ENCODE data around the gene RAD21L1.

The RAD21L1 gene

DNA sequence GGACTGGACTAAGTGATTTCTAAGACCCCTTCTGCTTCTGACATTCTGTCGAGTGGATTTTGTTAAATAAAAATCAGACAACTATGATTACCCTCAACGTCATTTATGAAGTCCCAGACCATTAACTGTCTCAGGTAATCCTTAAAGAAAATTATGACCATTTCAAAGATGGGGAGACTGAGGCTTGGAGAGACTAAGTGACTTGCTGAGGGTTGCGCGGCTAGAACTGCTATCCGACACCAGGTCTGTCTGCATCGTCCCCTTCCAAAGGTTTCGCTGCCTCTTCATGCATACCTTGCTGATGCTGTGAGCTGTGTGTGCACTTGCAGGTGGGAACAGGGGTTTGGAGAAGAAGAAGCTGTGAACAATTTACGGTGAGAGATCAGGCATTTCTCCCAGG, 43.4 kb downstream of the RAD21L1 start:
- Histone ChIP-seq H3K9ac (no peak overlapping the region), H2AFZ (ENCODE audit: low read depth) (no peak overlapping the region), H3K27ac (no peak overlapping the region), H3K4me1 (ENCODE audit: low read depth, poor library complexity, severe bottlenecking) (peaks cover 11% of the 10 kb centered on the region), H3K27me3 (ENCODE audit: insufficient read depth, low read depth) (no peaks in the 10 kb centered on the region), H3K4me3 (IDR thresholded peaks at IDR 0.05; ENCODE audit: insufficient read depth, low read depth, low read length) (no peak overlapping the region), H3K79me2 (ENCODE audit: insufficient read depth, low read depth) (no peaks in the 10 kb centered on the region), H3K36me3 (ENCODE audit: insufficient read depth) (no peaks in the 10 kb centered on the region), H3K4me2 (no peak overlapping the region), H4K20me1 (ENCODE audit: insufficient read depth) (no peaks in the 10 kb centered on the region)
- no peak for TF ChIP-seq CTCF (conservative IDR thresholded peaks at IDR 0.05; ENCODE audit: low read depth, low read length)

DNA sequence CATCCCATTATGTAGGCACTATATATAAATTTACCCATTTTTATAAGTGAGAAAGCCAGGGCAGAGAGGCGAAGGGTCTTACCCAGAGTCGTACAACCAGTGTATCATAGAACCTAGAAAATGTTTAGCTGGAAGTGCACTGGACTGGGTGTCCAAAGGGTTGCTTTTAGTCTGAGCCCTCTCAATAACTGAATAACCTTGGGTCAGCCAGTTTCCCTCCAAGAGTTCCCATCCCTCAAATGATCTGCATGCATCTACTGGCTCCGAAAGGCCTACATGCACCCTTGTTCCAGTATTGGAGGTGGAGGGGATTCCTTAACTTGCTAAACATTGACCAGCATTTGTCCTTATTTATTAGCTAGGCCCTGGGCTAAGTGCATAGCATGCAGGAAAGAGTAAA, 44.0 kb downstream of the RAD21L1 start:
- no peak overlapping the region for H3K9ac ChIP-seq

DNA sequence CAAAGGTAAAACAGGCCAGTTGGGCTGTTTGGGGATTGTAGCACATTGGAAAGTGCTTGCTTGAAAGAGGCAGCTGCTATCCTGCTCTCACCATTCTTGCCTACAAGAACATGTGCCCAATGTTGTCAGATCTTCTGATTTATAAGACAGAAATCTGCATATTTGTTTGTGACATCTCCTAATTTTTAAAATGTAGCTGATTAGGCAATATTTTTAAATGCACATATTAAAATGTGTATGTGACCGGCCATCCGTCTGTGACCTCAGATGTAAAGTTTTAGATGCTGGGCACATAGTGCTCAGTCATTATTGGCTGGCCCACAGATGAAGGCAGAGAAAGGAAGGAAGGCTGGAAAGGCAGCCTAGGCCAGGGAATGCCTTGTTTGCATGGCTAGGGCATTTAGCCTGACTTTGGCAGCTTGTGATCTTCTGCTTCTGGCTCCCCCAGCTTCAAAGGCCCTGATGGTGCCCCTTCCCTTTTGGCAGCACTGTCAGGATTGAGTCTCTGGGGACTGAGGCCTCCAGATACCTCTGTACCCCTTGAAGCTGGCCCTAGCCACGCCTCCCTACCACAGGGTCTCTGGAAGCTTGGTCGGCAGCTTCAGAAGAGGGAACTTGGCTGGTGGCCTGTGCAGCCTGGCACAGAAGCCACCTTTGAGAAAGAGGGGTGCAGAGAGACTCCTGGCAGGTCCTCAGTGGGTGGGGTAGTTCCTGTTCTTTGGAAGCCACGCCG, 46.7 kb downstream of the RAD21L1 start:
- TF ChIP-seq CTCF (conservative IDR thresholded peaks at IDR 0.05; ENCODE audit: low read depth, low read length), result no peak
- H3K9ac ChIP-seq, result no peak overlapping the region
- no peak overlapping the region for H3K4me3 ChIP-seq (IDR thresholded peaks at IDR 0.05; ENCODE audit: insufficient read depth, low read depth, low read length)
- no peaks in the 10 kb centered on the region for H3K36me3 ChIP-seq (ENCODE audit: insufficient read depth)
- H3K4me2 ChIP-seq, result no peak overlapping the region
- no peaks in the 10 kb centered on the region for H4K20me1 ChIP-seq (ENCODE audit: insufficient read depth)
- H3K79me2 ChIP-seq (ENCODE audit: insufficient read depth, low read depth), result no peaks in the 10 kb centered on the region
- H3K27me3 ChIP-seq (ENCODE audit: insufficient read depth, low read depth), result no peaks in the 10 kb centered on the region
- H2AFZ ChIP-seq (ENCODE audit: low read depth), result no peak overlapping the region
- no peaks in the 10 kb centered on the region for H3K4me1 ChIP-seq (ENCODE audit: low read depth, poor library complexity, severe bottlenecking)
- H3K27ac ChIP-seq, result no peak overlapping the region

More for the DNA sequence above, 44.0 kb downstream of the RAD21L1 start:
- Histone ChIP-seq H3K27me3 (ENCODE audit: insufficient read depth, low read depth) (no peaks in the 10 kb centered on the region), H4K20me1 (ENCODE audit: insufficient read depth) (no peaks in the 10 kb centered on the region), H3K4me1 (ENCODE audit: low read depth, poor library complexity, severe bottlenecking) (peaks cover 10% of the 10 kb centered on the region), H3K27ac (no peak overlapping the region), H3K36me3 (ENCODE audit: insufficient read depth) (no peaks in the 10 kb centered on the region), H3K4me3 (IDR thresholded peaks at IDR 0.05; ENCODE audit: insufficient read depth, low read depth, low read length) (no peak overlapping the region), H2AFZ (ENCODE audit: low read depth) (no peak overlapping the region), H3K79me2 (ENCODE audit: insufficient read depth, low read depth) (no peaks in the 10 kb centered on the region), H3K4me2 (no peak overlapping the region)
- TF ChIP-seq CTCF (conservative IDR thresholded peaks at IDR 0.05; ENCODE audit: low read depth, low read length), result no peak

DNA sequence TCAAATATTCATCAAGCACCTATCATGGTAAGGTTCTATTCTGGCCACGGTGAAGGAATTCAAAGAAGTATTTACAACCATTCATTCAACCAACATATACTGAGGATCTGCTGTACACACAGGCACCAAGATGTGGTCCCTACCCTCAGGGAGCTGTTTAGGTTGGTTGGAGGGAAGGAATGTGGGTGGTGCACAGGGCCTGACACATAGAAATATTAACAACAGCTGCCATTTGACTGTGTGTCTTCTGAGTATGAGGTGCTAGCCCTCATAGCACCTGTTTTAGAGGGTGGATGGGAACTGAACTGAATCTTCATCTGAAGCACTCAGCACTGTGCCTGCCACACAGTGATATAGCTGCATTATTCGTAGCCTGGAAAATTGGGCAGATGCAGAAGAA, 47.5 kb downstream of the RAD21L1 start:
- no peaks in the 10 kb centered on the region for H3K27me3 ChIP-seq (ENCODE audit: insufficient read depth, low read depth)
- no peaks in the 10 kb centered on the region for H3K79me2 ChIP-seq (ENCODE audit: insufficient read depth, low read depth)
- no peak overlapping the region for H3K4me2 ChIP-seq
- H3K4me3 ChIP-seq (IDR thresholded peaks at IDR 0.05; ENCODE audit: insufficient read depth, low read depth, low read length), result no peak overlapping the region
- H2AFZ ChIP-seq (ENCODE audit: low read depth), result no peak overlapping the region
- H4K20me1 ChIP-seq (ENCODE audit: insufficient read depth), result no peaks in the 10 kb centered on the region
- TF ChIP-seq CTCF (conservative IDR thresholded peaks at IDR 0.05; ENCODE audit: low read depth, low read length), result no peak
- no peaks in the 10 kb centered on the region for H3K36me3 ChIP-seq (ENCODE audit: insufficient read depth)
- H3K27ac ChIP-seq, result no peak overlapping the region
- no peak overlapping the region for H3K9ac ChIP-seq
- no peaks in the 10 kb centered on the region for H3K4me1 ChIP-seq (ENCODE audit: low read depth, poor library complexity, severe bottlenecking)
